Testis (tissue), 2 donors: ENCODE results near the gene ITPKB.

Experiments used
- CTCF ChIP-seq, 3 experiments: fragments of 450-650 bp in 2 of 3; fragments of 200-600 bp in 1 of 3; sonication (generic) in 1 of 3; IDR thresholded peaks; one replicate each; pipeline ENCODE4 v1.5.1; 2016 to 2019; ENCODE audit warnings: antibody characterized with exemption in 3 of 3, mild to moderate bottlenecking in 2 of 3, moderate library complexity in 1 of 3
- POLR2A ChIP-seq: fragments of 450-650 bp; IDR thresholded peaks from one replicate; pipeline ENCODE4 v1.6.1; 2017; ENCODE audit warnings: antibody characterized with exemption, mild to moderate bottlenecking, moderate library complexity

- no peak for TF ChIP-seq CTCF (IDR thresholded peaks at IDR 0.05)
- TF ChIP-seq POLR2A, result no peak
These were observed 99.4 kb downstream of the ITPKB start for GRCh38 chr1:226639631-226640061.
